Uterus (tissue), 4 donors: Measurements from ENCODE around the gene DLG4. TPM values are rescaled to one million over a fixed set of nuclear protein-coding genes. Genes with fewer than 3 reads are reported as not detected.
A peak's percentile ranks its signal among the peaks of the same experiment; 100 is the strongest.

Experiments
- DNase-seq, 2 donors: peaks; one replicate each; pipeline ENCODE4 v3.0.0-alpha.2; 2019 to 2020
- H3K27ac ChIP-seq, 2 donors: fragments of 200-600 bp; sonication (generic); 1 replicate in 1 of 2; 2 replicates in 1 of 2; pipeline ENCODE4 v1.5.1; 2016 to 2018
- H3K27me3 ChIP-seq, 2 donors: fragments of 200-600 bp; sonication (generic); one replicate each; pipeline ENCODE4 v1.5.1; 2018 to 2019; ENCODE audit warnings: control low read depth in 1 of 2
- H3K36me3 ChIP-seq, 2 donors: fragments of 200-600 bp; sonication (generic); one replicate each; pipeline ENCODE4 v1.5.1; 2019; ENCODE audit warnings: control low read depth in 1 of 2
- H3K4me1 ChIP-seq, 2 donors: fragments of 200-600 bp; sonication (generic); one replicate each; pipeline ENCODE4 v1.5.1; 2018 to 2019; ENCODE audit warnings: control low read depth in 1 of 2
- H3K4me3 ChIP-seq, 2 donors: fragments of 200-600 bp; sonication (generic); 1 replicate in 1 of 2; 2 replicates in 1 of 2; pipeline ENCODE4 v1.5.1; 2018 to 2019; ENCODE audit warnings: mild to moderate bottlenecking in 1 of 2
- H3K9me3 ChIP-seq, 2 donors: fragments of 200-600 bp; sonication (generic); one replicate each; pipeline ENCODE4 v1.5.1; 2019; ENCODE audit warnings: control low read depth in 1 of 2
- POLR2A ChIP-seq, 2 donors: fragments of 450-650 bp; IDR thresholded peaks; one replicate each; pipeline ENCODE4 v1.6.1; 2016; ENCODE audit warnings: antibody characterized with exemption in 2 of 2, mild to moderate bottlenecking in 1 of 2, moderate library complexity in 1 of 2
- intact Hi-C: fragments of 100-400 bp; cut with DNase I; formaldehyde crosslinking; loops from one replicate; pipeline ENCODE4 v1.15.1; 2023; ENCODE audit warnings: low total_unique reads
- total RNA-seq, 4 donors: library from RNA; depleted of rRNA in 3 of 4; stranded (reverse); fragments of >200 nt in 3 of 4; gene quantifications; one replicate each; pipeline versions ENCODE4 v1.1.0 to v1.2.4, GENCODE V29; 2014 to 2023
- TF ChIP-seq, protein P1 (sequence below), 4 experiments: fragments of 200-600 bp in 2 of 4; fragments of 450-650 bp in 2 of 4; sonication (generic) in 2 of 4; IDR thresholded peaks; one replicate each; pipeline ENCODE4 v1.5.1; 2016 to 2019; ENCODE audit warnings: antibody characterized with exemption in 4 of 4, mild to moderate bottlenecking in 2 of 4, moderate library complexity in 1 of 4
- donor health status: DM: yes; HTN: yes; CAD: no.

The DLG4 gene
- total RNA-seq, 4 donors from 2014 or later = 22.8 to 64.0 (median 48.4) TPM

DNA sequence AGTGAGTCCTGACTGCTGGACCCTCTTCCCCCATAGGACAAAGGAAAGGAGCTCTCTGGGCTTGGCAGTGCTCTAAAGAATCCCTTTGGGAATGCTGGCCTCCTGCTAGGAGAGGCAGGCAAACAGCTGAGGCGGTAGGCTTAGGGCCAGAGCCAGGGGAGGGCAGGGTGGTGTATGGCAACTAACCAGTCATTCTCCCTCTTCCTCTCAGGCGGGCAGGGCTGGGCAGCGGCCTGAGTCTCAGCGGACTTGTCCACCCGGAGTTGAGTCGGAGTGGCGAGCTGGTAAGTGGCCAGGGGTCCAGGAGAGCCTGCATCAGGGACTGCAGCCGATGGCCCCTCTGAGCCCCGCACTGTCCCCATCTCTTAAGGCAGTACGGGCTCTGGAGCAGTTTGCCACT is 4.5 kb upstream of the DLG4 start:
- no peaks in the 10 kb centered on the region for H3K4me1 ChIP-seq
- no peak overlapping the region for H3K4me3 ChIP-seq
- no peaks in the 10 kb centered on the region for H3K36me3 ChIP-seq
- no peaks in the 10 kb centered on the region for H3K27me3 ChIP-seq
- H3K9me3 ChIP-seq = no peaks in the 10 kb centered on the region
- TF ChIP-seq, protein P1, sequence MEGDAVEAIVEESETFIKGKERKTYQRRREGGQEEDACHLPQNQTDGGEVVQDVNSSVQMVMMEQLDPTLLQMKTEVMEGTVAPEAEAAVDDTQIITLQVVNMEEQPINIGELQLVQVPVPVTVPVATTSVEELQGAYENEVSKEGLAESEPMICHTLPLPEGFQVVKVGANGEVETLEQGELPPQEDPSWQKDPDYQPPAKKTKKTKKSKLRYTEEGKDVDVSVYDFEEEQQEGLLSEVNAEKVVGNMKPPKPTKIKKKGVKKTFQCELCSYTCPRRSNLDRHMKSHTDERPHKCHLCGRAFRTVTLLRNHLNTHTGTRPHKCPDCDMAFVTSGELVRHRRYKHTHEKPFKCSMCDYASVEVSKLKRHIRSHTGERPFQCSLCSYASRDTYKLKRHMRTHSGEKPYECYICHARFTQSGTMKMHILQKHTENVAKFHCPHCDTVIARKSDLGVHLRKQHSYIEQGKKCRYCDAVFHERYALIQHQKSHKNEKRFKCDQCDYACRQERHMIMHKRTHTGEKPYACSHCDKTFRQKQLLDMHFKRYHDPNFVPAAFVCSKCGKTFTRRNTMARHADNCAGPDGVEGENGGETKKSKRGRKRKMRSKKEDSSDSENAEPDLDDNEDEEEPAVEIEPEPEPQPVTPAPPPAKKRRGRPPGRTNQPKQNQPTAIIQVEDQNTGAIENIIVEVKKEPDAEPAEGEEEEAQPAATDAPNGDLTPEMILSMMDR (IDR thresholded peaks at IDR 0.05) = no peak
- TF ChIP-seq POLR2A (IDR thresholded peaks at IDR 0.05) = no peak
- intact Hi-C loops = no loop called here
- no peak overlapping the region for H3K27ac ChIP-seq
- DNase-seq = no peak

DNA sequence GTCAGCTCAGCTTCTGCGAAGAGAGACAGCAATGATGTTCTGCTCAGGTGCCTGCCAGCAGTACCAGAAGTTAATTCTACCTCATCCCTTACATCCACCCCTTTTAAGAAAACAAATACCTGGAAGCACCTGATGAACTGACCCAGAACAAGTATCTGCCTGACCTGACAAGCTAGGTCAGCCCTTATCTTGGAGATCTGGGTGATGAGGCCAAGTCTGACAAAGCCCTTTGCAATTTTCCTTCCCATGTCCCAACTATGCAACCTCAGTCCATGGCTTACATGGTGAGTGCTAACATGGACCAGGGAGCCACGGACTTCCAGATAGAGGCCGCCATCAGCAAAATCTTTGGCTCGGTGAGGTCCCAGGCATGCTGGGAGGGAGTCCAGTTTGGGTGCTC is 3.7 kb upstream of the DLG4 start:
- Histone ChIP-seq H3K9me3 (no peaks in the 10 kb centered on the region), H3K27ac (no peak overlapping the region), H3K27me3 (no peaks in the 10 kb centered on the region), H3K4me1 (peaks cover 0 to 1% of the 10 kb centered on the region in 2 donors), H3K4me3 (no peak overlapping the region), H3K36me3 (no peaks in the 10 kb centered on the region)
- TF ChIP-seq, protein P1 (IDR thresholded peaks at IDR 0.05) = no peak
- TF ChIP-seq POLR2A (IDR thresholded peaks at IDR 0.05) = no peak
- no peak for DNase-seq
- intact Hi-C loops = no loop called here

DNA sequence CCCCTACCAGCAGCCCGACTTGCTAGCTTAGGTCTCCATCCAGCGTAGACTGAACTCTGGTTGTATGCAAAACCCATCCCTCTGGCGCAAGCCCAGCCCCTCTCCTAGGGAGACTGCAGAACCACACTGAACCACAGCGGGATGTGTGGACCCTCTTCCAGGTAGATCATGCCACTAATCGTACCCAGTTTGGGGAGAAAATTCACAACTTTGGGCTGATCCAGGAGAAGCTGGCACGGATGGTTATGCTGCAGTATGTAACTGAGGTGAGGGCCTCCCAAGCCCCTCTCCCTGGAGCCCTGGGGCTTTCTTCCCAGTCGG is 3.3 kb upstream of the DLG4 start:
- DNase-seq = no peak
- no peaks in the 10 kb centered on the region for H3K27me3 ChIP-seq
- intact Hi-C loops = no loop called here
- H3K9me3 ChIP-seq = no peaks in the 10 kb centered on the region
- H3K36me3 ChIP-seq = no peaks in the 10 kb centered on the region
- no peak overlapping the region for H3K4me3 ChIP-seq
- peaks cover 0 to 5% of the 10 kb centered on the region in 2 donors for H3K4me1 ChIP-seq
- no peak overlapping the region for H3K27ac ChIP-seq
- TF ChIP-seq, protein P1 (IDR thresholded peaks at IDR 0.05) = no peak
- TF ChIP-seq POLR2A (IDR thresholded peaks at IDR 0.05) = no peak

DNA sequence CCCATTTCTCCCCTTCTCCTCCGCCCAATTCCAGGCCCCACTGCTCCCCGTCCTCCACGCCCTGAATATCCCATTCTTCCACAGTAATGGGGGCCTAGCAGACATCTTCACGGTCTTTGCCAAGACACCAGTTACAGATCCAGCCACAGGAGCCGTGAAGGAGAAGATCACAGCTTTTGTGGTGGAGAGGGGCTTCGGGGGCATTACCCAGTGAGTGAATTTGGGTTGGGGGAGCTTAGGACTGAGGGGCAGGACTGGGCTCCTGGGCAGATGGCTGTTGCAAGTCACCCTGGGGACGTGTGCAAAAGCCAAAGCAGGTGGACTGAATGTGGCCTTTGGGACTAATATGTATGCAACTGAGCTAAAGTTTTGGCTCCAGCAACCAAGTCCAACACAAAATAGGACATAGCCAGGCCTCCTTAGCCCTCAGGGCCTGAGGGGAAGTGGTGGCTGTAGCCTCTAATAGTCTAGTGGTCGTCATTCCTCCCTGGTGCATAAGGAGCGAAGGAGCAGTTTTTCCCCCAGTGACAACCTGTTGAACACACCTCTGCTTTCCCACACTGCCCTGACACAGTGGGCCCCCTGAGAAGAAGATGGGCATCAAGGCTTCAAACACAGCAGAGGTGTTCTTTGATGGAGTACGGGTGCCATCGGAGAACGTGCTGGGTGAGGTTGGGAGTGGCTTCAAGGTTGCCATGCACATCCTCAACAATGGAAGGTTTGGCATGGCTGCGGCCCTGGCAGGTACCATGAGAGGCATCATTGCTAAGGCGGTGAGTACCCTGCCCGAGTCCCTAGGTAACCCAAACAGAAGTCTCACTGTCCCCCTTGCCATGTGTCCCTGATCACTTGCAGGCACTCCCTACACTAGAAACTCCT is 2.7 kb upstream of the DLG4 start:
- H3K4me3 ChIP-seq = no peak overlapping the region
- TF ChIP-seq, protein P1 (IDR thresholded peaks at IDR 0.05) = no peak
- TF ChIP-seq POLR2A (IDR thresholded peaks at IDR 0.05) = no peak
- no peaks in the 10 kb centered on the region for H3K36me3 ChIP-seq
- H3K9me3 ChIP-seq = no peaks in the 10 kb centered on the region
- H3K4me1 ChIP-seq = peaks cover 0 to 5% of the 10 kb centered on the region in 2 donors
- H3K27ac ChIP-seq = no peak overlapping the region
- DNase-seq = peak in 1 of 2 donors; percentile 25
- no peaks in the 10 kb centered on the region for H3K27me3 ChIP-seq
- intact Hi-C loops = no loop called here

DNA sequence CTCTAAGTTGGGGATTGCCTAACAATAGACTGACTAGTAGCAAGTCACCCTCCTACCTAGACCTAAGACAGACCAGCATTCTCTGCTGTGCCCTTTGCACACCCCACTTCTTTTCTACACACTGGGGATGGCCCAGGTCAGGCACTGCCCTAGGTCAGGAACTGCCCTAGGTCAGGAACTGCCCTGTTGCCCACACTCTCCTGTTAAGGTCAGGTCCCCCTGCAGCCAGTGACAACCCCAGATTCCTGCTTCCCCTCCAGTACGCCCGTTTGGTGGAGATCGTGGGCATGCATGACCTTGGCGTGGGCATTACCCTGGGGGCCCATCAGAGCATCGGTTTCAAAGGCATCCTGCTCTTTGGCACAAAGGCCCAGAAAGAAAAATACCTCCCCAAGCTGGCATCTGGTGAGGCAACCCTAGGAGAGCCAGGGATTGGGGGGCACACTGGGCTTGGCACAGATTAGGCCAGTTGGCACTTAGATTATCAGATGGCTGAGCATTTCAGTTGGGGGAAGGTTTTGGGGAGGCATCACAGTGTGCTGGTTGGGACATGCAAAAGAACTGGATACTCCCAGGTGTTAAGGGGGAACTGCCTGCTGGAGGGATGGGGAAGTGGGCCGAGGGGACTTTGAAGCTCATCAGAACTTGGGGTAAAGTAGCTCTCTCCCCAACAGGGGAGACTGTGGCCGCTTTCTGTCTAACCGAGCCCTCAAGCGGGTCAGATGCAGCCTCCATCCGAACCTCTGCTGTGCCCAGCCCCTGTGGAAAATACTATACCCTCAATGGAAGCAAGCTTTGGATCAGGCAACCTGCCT is 1.8 kb upstream of the DLG4 start:
- intact Hi-C loops = no loop called here
- H3K4me3 ChIP-seq = no peak overlapping the region
- DNase-seq = peak in 1 of 2 donors; percentile 18
- H3K9me3 ChIP-seq = no peaks in the 10 kb centered on the region
- H3K27ac ChIP-seq = peak overlapping the region; percentile 92 to 97
- peaks cover 0 to 5% of the 10 kb centered on the region in 2 donors for H3K4me1 ChIP-seq
- TF ChIP-seq POLR2A (IDR thresholded peaks at IDR 0.05) = no peak
- TF ChIP-seq, protein P1 (IDR thresholded peaks at IDR 0.05) = no peak
- H3K36me3 ChIP-seq = no peaks in the 10 kb centered on the region
- H3K27me3 ChIP-seq = no peaks in the 10 kb centered on the region
